A204.1 (cell line): ENCODE measurements around the gene FREM1.

Experiments
- FAIRE-seq: peaks from 2 replicates; lab custom pipeline; 2012; peaks lifted over from hg19 to GRCh38; lab: Jason Lieb, UNC

FREM1 gene

DNA sequence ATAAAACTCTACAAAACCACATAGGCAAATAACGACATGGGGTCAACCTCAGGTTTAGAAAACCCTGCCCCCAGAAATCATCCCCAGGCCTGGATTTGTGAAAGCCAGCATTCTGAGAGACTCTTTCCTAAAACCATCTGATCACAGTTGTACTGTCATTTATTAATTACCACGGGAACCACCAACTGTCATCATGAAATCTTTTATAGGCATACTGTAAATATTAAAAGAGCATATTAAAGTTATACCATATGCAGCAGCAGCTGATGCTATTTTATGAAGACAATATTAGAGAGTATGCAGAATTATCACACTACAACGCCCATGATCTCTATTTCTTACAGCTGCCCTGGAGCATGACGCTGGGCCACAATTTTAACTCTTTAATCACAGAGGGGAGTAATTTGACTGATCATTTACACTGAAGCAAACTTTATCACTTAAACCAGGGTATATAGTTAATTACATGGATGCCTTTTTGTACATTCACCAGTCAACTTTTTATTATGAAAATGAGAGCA is 208.0 kb downstream of the FREM1 start:
- no peak for FAIRE-seq

GRCh38 chr9:14693251-14693861 is 216.9 kb downstream of the FREM1 start, which contains the start of gene ZDHHC21:
Gene ZDHHC21 (minus strand): TSS chr9:14693432. CDS start chr9:14674340, 19,092 bp downstream.
- FAIRE-seq: no peak

DNA sequence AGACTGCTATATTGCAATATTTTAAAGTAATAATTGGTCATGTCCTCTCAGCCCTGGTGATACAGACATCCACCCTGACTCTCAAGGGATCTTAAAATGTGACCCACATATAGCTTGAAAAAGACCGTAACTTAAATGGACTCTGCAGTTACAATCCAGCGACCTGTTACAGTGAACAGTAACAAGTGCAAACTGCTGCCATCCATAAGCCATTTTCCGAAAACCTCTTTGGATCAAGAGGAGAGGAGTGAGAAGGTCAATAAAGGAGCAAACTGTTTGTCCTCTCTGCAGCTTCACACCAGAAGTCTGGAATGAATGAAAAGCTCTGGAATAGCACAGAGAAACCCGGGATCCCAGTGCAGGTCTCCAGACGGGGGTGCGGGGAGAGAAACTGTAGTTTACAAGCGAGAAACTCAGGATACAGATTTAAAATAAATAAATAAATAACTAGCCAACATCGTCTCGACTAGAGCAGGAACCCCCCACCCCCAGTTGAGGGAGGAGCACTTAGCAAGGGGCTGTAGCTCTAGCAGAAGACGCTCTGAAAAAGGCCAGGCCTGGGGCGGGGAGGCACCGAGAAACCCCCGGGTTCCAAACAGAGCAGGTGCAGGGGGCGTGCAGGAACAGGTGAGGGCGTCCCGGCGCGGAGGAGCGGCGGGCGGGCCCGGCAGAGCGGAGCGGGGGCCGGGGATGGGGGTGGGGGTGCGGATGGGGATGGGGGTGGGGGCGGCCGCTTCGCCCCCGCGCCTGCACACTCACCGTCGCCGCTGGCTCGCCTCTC is 217.6 kb downstream of the FREM1 start:
- FAIRE-seq: no peak

- FAIRE-seq: no peak
Measured at GRCh38 chr9:14690948-14691730, 219.1 kb downstream of the FREM1 start.

GRCh38 chr9:14687042-14687719 is 223.0 kb downstream of the FREM1 start:
- FAIRE-seq: no peak

DNA sequence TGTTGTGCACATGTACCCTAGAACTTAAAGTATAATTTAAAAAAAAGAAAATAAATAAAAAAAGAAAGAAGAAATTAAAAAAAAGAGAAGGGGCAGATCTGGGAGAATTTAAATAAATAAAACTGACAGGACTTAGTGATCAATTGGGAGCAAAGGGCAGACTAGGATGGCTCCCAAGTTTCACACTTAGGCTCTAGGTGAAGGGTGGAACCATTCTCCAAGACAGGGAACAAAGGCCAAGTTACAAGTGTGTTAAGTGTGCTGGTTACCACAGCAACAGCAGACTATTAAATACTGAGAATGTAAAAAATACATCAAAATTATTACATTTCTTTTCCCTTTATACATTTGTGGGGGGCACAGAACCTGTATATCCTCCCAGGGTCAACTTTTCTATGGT is 224.1 kb downstream of the FREM1 start:
- FAIRE-seq: no peak
